Measurements from ENCODE around the gene TMEM270. TPM values are rescaled to one million over a fixed set of nuclear protein-coding genes. Genes with fewer than 3 reads are reported as not detected.

TMEM270 gene
- total RNA-seq, 1 experiment from 2014 or later: 0.72 TPM

DNA sequence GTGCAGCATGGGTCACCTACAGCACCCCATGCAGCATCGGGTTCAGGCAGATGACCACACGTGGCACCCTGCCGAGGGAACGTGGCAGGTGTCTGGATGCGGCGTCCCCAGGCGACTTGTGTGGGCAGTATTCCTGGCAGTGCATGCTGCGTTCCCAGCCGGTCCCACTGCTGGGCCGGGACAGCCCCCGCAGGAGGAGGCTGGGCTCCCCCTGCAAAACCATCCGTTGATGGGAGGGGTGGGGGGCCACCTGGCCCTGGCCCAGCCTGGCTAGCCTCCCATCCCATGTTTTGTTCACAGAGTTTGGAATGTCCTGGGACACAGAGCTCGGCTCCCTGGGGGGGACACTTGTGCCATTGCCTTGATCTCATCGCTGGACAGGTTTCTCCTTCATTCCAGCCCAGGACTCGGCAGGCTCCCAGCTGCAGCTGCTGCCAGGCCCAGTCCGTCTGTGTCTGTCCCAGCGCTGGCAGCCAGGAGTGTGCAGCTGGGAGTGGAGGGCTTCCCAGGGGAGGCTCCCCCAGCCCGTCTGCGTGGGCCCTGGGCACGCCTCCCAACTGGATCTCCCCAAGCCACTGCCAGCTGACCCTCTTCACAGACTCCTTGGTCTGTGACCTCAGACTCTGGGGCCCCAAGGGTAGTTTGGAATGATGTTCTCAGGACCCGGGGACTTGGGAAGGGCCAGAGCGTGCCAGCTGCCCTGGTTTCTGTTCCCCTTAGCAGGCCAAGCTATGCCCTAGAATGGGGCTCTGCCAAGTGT, 32.6 kb downstream of the TMEM270 start:
- POLR2A ChIA-PET: no interaction called here
- ATAC-seq (no peak), DNase-seq (ENCODE audit: low read depth, low spot score) (no peak)
- Histone ChIP-seq H3K9me3 (ENCODE audit: control insufficient read depth, insufficient read depth, low read depth, low read length) (no peaks in the 10 kb centered on the region; the same call in 1 of the 2 replicates), H3K4me1 (ENCODE audit: control insufficient read depth, insufficient read depth, low read length) (no peaks in the 10 kb centered on the region), H3K27ac (ENCODE audit: low read length) (no peak overlapping the region), H3K36me3 (ENCODE audit: control insufficient read depth, insufficient read depth, low read length) (no peaks in the 10 kb centered on the region), H3K4me3 (ENCODE audit: low read depth in 2 of 2, low read length in 2 of 2) (no peak overlapping the region), H3K27me3 (ENCODE audit: control insufficient read depth, insufficient read depth, low read length) (no peaks in the 10 kb centered on the region)
- in situ Hi-C loops (cut with HindIII; ENCODE audit: low pct_unique_long_range_greater_than_20kb, low sequenced_read_pairs): no loop called here
- CTCF ChIA-PET: no interaction called here
- BruUV-seq (replicated peaks): no TSS peak
- intact Hi-C loops (cut with micrococcal nuclease; ENCODE audit: unreplicated experiment): loop anchor here (10.0 kb wide), 1 partner anchor 131 kb away; the partner anchor contains the start of gene ELN
- TF ChIP-seq POLR2AphosphoS5 (IDR thresholded peaks at IDR 0.05; ENCODE audit: low read depth, low read length): no peak
- TF ChIP-seq TCF7L2 (IDR thresholded peaks at IDR 0.05; ENCODE audit: low read depth, low read length): no peak
- TF ChIP-seq, protein P1, sequence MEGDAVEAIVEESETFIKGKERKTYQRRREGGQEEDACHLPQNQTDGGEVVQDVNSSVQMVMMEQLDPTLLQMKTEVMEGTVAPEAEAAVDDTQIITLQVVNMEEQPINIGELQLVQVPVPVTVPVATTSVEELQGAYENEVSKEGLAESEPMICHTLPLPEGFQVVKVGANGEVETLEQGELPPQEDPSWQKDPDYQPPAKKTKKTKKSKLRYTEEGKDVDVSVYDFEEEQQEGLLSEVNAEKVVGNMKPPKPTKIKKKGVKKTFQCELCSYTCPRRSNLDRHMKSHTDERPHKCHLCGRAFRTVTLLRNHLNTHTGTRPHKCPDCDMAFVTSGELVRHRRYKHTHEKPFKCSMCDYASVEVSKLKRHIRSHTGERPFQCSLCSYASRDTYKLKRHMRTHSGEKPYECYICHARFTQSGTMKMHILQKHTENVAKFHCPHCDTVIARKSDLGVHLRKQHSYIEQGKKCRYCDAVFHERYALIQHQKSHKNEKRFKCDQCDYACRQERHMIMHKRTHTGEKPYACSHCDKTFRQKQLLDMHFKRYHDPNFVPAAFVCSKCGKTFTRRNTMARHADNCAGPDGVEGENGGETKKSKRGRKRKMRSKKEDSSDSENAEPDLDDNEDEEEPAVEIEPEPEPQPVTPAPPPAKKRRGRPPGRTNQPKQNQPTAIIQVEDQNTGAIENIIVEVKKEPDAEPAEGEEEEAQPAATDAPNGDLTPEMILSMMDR (IDR thresholded peaks at IDR 0.05): no peak
- TF ChIP-seq, protein P2, sequence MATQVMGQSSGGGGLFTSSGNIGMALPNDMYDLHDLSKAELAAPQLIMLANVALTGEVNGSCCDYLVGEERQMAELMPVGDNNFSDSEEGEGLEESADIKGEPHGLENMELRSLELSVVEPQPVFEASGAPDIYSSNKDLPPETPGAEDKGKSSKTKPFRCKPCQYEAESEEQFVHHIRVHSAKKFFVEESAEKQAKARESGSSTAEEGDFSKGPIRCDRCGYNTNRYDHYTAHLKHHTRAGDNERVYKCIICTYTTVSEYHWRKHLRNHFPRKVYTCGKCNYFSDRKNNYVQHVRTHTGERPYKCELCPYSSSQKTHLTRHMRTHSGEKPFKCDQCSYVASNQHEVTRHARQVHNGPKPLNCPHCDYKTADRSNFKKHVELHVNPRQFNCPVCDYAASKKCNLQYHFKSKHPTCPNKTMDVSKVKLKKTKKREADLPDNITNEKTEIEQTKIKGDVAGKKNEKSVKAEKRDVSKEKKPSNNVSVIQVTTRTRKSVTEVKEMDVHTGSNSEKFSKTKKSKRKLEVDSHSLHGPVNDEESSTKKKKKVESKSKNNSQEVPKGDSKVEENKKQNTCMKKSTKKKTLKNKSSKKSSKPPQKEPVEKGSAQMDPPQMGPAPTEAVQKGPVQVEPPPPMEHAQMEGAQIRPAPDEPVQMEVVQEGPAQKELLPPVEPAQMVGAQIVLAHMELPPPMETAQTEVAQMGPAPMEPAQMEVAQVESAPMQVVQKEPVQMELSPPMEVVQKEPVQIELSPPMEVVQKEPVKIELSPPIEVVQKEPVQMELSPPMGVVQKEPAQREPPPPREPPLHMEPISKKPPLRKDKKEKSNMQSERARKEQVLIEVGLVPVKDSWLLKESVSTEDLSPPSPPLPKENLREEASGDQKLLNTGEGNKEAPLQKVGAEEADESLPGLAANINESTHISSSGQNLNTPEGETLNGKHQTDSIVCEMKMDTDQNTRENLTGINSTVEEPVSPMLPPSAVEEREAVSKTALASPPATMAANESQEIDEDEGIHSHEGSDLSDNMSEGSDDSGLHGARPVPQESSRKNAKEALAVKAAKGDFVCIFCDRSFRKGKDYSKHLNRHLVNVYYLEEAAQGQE (IDR thresholded peaks at IDR 0.05; ENCODE audit: insufficient read depth in 1 of 2, low read depth in 2 of 2, low read length in 1 of 2): no peak
- no peak for TF ChIP-seq SIN3A (IDR thresholded peaks at IDR 0.05; ENCODE audit: borderline replicate concordance, insufficient read depth, low read depth, low read length)

DNA sequence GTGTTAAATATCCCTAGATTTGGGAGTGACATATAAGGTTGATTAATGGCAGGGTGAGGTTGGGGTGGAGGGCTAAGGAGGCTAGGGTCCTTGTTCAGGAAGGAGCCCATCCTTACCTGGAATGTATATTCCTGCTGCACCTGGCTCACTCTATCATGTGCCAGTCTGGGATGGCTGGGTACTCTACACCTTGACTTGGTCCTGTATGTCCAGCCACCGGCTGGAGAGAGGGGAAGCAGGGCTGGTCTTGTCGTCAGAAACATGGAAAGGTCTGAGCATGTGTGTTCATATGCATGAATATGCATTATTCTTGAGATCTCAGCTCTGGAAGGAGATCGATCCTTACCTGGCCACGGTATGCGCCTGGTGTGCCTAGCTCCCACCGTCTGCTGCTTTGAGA, 33.2 kb downstream of the TMEM270 start:
- no peak overlapping the region for H3K27ac ChIP-seq (ENCODE audit: low read length)
- in situ Hi-C loops (cut with HindIII; ENCODE audit: low pct_unique_long_range_greater_than_20kb, low sequenced_read_pairs): no loop called here
- ChIA-PET POLR2A (no interaction called here), CTCF (no interaction called here)
- H3K36me3 ChIP-seq (ENCODE audit: control insufficient read depth, insufficient read depth, low read length): no peaks in the 10 kb centered on the region
- ATAC-seq (no peak), DNase-seq (ENCODE audit: low read depth, low spot score) (no peak)
- no peaks in the 10 kb centered on the region for H3K27me3 ChIP-seq (ENCODE audit: control insufficient read depth, insufficient read depth, low read length)
- intact Hi-C loops (cut with micrococcal nuclease; ENCODE audit: unreplicated experiment): loop anchor here (10.0 kb wide), 1 partner anchor 131 kb away; the partner anchor contains the start of gene ELN
- TF ChIP-seq, protein P1 (IDR thresholded peaks at IDR 0.05): no peak
- no peak for TF ChIP-seq POLR2AphosphoS5 (IDR thresholded peaks at IDR 0.05; ENCODE audit: low read depth, low read length)
- TF ChIP-seq SIN3A (IDR thresholded peaks at IDR 0.05; ENCODE audit: borderline replicate concordance, insufficient read depth, low read depth, low read length): no peak
- TF ChIP-seq, protein P2 (IDR thresholded peaks at IDR 0.05; ENCODE audit: insufficient read depth in 1 of 2, low read depth in 2 of 2, low read length in 1 of 2): no peak
- TF ChIP-seq TCF7L2 (IDR thresholded peaks at IDR 0.05; ENCODE audit: low read depth, low read length): no peak
- BruUV-seq (replicated peaks): no TSS peak
- no peaks in the 10 kb centered on the region; the same call in 1 of the 2 replicates for H3K9me3 ChIP-seq (ENCODE audit: control insufficient read depth, insufficient read depth, low read depth, low read length)
- no peak overlapping the region for H3K4me3 ChIP-seq (ENCODE audit: low read depth in 2 of 2, low read length in 2 of 2)
- H3K4me1 ChIP-seq (ENCODE audit: control insufficient read depth, insufficient read depth, low read length): no peaks in the 10 kb centered on the region

Data from Panc1 (cell line).